Suprapubic skin (tissue), 4 donors: ENCODE results near the gene RPP25L. TPM values are rescaled to one million over a fixed set of nuclear protein-coding genes. Genes with fewer than 3 reads are reported as not detected.
A peak's percentile ranks its signal among the peaks of the same experiment; 100 is the strongest.

Source experiments
- DNase-seq, 2 donors: peaks; one replicate each; pipeline ENCODE4 v3.0.0-alpha.2; 2019; ENCODE audit warnings: low spot score in 2 of 2
- H3K27ac ChIP-seq: fragments of 200-600 bp; sonication (generic); one replicate; pipeline ENCODE4 v1.5.1; 2019
- H3K27me3 ChIP-seq: fragments of 200-600 bp; sonication (generic); one replicate; pipeline ENCODE4 v1.5.1; 2019
- H3K36me3 ChIP-seq: fragments of 200-600 bp; sonication (generic); one replicate; pipeline ENCODE4 v1.5.1; 2019
- H3K4me1 ChIP-seq: fragments of 200-600 bp; sonication (generic); one replicate; pipeline ENCODE4 v1.5.1; 2019
- H3K4me3 ChIP-seq: fragments of 200-600 bp; sonication (generic); one replicate; pipeline ENCODE4 v1.5.1; 2019; ENCODE audit warnings: mild to moderate bottlenecking
- H3K9me3 ChIP-seq: fragments of 200-600 bp; sonication (generic); one replicate; pipeline ENCODE4 v1.5.1; 2019
- CTCF ChIP-seq, 2 donors: fragments of 200-600 bp in 1 of 2; fragments of 450-650 bp in 1 of 2; sonication (generic) in 1 of 2; IDR thresholded peaks; one replicate each; pipeline ENCODE4 v1.5.1; 2016 to 2019; ENCODE audit warnings: antibody characterized with exemption in 2 of 2, mild to moderate bottlenecking in 1 of 2, moderate library complexity in 1 of 2
- EP300 ChIP-seq: sonication (generic); formaldehyde crosslinking; IDR thresholded peaks from one replicate; pipeline ENCODE4 v1.6.1; 2017; ENCODE audit warnings: antibody characterized with exemption
- POLR2A ChIP-seq, 2 donors: fragments of 450-650 bp; IDR thresholded peaks; one replicate each; pipeline ENCODE4 v1.6.1; 2017; ENCODE audit warnings: antibody characterized with exemption in 2 of 2, mild to moderate bottlenecking in 2 of 2, moderate library complexity in 2 of 2
- POLR2AphosphoS5 ChIP-seq, 3 donors: sonication (generic); formaldehyde crosslinking; IDR thresholded peaks; one replicate each; pipeline ENCODE4 v1.6.1; 2017; ENCODE audit warnings: antibody characterized with exemption in 3 of 3
- WGBS: methylation state at CpG from one replicate; pipeline ENCODE4 v1.1.5; 2018; 5-methylcytosine and 5-hydroxymethylcytosine counted together
- total RNA-seq, 4 donors: library from RNA; depleted of rRNA; stranded (reverse); fragments of >200 nt; gene quantifications; one replicate each; pipeline ENCODE4 v1.1.0, GENCODE V29; 2016

RPP25L gene
- total RNA-seq, 4 donors from 2014 or later = 20.3 to 50.4 (median 25.1) TPM

GRCh38 chr9:34578241-34579103 is 33.4 kb downstream of the RPP25L start:
- DNase-seq = no peak
- Histone ChIP-seq H3K4me1 (peaks cover 19% of the 10 kb centered on the region), H3K27me3 (peaks cover 51% of the 10 kb centered on the region), H3K4me3 (peak overlapping the region; percentile 40), H3K9me3 (no peaks in the 10 kb centered on the region), H3K27ac (no peak overlapping the region), H3K36me3 (no peaks in the 10 kb centered on the region)
- no peak for TF ChIP-seq POLR2AphosphoS5 (IDR thresholded peaks at IDR 0.05)
- no peak for TF ChIP-seq POLR2A (IDR thresholded peaks at IDR 0.05)
- no peak for TF ChIP-seq CTCF (IDR thresholded peaks at IDR 0.05)
- TF ChIP-seq EP300 = no peak
- WGBS = 17% methylated on average over 14 of the region's 28 CpGs

- Histone ChIP-seq H3K4me3 (peak overlapping the region; percentile 40), H3K27me3 (peaks cover 51% of the 10 kb centered on the region), H3K4me1 (peaks cover 19% of the 10 kb centered on the region), H3K9me3 (no peaks in the 10 kb centered on the region), H3K36me3 (no peaks in the 10 kb centered on the region), H3K27ac (no peak overlapping the region)
- no peak for DNase-seq
- TF ChIP-seq EP300 = no peak
- no peak for TF ChIP-seq CTCF (IDR thresholded peaks at IDR 0.05)
- 16% methylated on average over 7 of the region's 62 CpGs for WGBS
Measured at GRCh38 chr9:34577400-34578240, 34.3 kb downstream of the RPP25L start.

DNA sequence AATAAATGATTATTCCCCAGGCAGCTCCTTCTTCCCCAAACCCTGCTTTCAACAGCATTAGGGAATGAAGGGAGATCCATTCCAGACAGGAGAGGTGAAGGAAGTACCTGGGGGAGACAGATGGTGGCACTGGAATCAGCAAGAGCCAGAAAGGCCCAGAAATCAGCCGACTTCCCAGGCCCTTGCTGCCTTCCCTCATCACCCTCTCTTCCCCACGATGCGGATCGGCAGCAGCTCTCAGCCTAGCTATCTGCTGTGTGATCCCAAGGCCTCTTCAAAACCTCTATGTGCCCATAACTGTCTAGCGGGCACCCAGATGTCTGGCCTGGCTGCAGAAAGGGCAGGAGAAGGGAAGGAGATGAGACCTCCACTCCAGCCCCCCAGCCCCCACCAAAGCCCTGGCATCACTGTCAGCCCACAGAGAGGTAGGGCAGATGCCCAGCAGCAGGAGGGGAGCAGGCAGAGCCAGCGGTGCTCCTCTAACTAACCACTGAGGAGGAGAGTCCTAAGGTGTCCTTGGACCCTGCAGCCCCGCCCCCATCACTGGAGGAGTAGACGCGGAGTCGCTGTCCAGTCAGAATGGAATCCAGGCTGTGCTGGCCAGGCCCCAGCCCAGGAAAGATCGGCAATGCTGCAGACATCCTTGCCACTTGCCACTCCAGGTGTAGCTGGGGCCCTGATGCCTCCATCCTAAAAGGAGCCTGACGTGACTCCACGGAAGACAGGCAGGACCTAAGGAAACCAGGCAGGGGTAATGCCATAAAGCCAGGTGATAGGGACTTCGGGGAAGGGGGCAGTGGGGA is 35.1 kb downstream of the RPP25L start:
- H3K4me3 ChIP-seq = no peak overlapping the region
- H3K27ac ChIP-seq = no peak overlapping the region
- no peaks in the 10 kb centered on the region for H3K36me3 ChIP-seq
- H3K27me3 ChIP-seq = peaks cover 51% of the 10 kb centered on the region
- no peak for DNase-seq
- H3K4me1 ChIP-seq = peaks cover 19% of the 10 kb centered on the region
- 88% methylated on average over 14 of the region's 14 CpGs for WGBS
- H3K9me3 ChIP-seq = no peaks in the 10 kb centered on the region
- no peak for TF ChIP-seq CTCF (IDR thresholded peaks at IDR 0.05)
- no peak for TF ChIP-seq POLR2AphosphoS5 (IDR thresholded peaks at IDR 0.05)
- TF ChIP-seq EP300 = no peak
- TF ChIP-seq POLR2A (IDR thresholded peaks at IDR 0.05) = no peak

DNA sequence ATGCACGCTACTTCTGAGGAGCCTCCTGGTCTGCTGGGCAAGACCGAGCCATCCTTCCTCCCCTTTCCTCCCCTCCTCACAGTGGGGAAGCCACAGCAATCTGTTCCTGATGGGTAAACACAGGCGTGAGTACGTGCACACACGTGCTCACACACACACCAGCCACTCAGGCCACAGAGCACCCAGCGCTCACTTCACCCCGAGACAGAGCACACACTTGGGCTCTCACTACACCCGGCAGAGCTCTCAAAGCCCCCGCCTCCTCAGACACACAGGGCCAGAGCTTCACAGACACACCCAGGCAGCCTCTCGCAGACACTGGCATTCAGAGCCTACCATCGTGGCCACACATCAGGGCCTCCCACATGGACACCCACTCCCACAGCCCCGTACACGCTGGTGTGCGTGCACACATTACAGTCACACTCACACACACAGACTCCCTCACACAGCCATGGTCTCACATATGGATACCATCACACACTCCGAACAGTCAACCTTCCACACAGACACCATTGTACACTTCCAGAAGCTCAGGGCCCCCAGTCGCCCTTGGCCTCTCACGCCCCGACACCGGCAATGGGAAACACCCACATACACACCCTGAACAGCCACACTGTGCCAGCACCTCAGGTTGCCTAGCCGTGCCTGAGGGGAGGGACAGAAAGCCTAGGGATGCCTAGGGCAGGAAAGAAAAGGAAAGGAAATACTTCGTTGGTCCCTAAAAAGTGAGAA is 35.9 kb downstream of the RPP25L start:
- Histone ChIP-seq H3K36me3 (no peaks in the 10 kb centered on the region), H3K4me3 (no peak overlapping the region), H3K9me3 (no peaks in the 10 kb centered on the region), H3K4me1 (peaks cover 19% of the 10 kb centered on the region), H3K27ac (no peak overlapping the region), H3K27me3 (peaks cover 50% of the 10 kb centered on the region)
- WGBS = 70% methylated on average over 19 of the region's 21 CpGs
- no peak for TF ChIP-seq EP300
- no peak for DNase-seq

- no peaks in the 10 kb centered on the region for H3K36me3 ChIP-seq
Measured at GRCh38 chr9:34575241-34575640, 36.7 kb downstream of the RPP25L start.

More at GRCh38 chr9:34575241-34575640, 36.7 kb downstream of the RPP25L start:
- Histone ChIP-seq H3K4me3 (no peak overlapping the region), H3K27me3 (peaks cover 46% of the 10 kb centered on the region), H3K27ac (no peak overlapping the region), H3K9me3 (no peaks in the 10 kb centered on the region), H3K4me1 (peaks cover 19% of the 10 kb centered on the region)
- TF ChIP-seq POLR2A (IDR thresholded peaks at IDR 0.05) (no peak), CTCF (IDR thresholded peaks at IDR 0.05) (no peak), POLR2AphosphoS5 (IDR thresholded peaks at IDR 0.05) (no peak), EP300 (no peak)
- 71% methylated on average over 8 of the region's 8 CpGs for WGBS
- DNase-seq = no peak
